Ovary (tissue), 9 donors: Measurements from ENCODE around the gene AMFR. TPM values are rescaled to one million over a fixed set of nuclear protein-coding genes. Genes with fewer than 3 reads are reported as not detected.

Experiments
- DNase-seq, 5 donors: peaks; one replicate each; pipeline ENCODE4 v3.0.0-alpha.2; 2019 to 2020
- H3K27ac ChIP-seq, 2 donors: fragments of 200-600 bp; one replicate each; pipeline versions ENCODE4 v1.5.1 to v1.8.0; 2019 to 2022
- H3K27me3 ChIP-seq: fragments of 200-600 bp; one replicate; pipeline ENCODE4 v1.8.0; 2022
- H3K36me3 ChIP-seq: fragments of 200-600 bp; sonication (generic); one replicate; pipeline ENCODE4 v1.5.1; 2019
- H3K4me1 ChIP-seq: one replicate; pipeline ENCODE4 v1.8.1; 2013; ENCODE audit warnings: mild to moderate bottlenecking, moderate library complexity; ENCODE audit not compliant: insufficient read depth
- H3K4me3 ChIP-seq: fragments of 200-600 bp; sonication (generic); one replicate; pipeline ENCODE4 v1.5.1; 2017
- H3K9me3 ChIP-seq, 2 donors: fragments of 200-600 bp in 1 of 2; sonication (generic) in 1 of 2; one replicate each; pipeline versions ENCODE4 v1.5.1 to v1.8.1; 2013 to 2019; ENCODE audit warnings: mild to moderate bottlenecking in 1 of 2, moderate library complexity in 1 of 2
- CTCF ChIP-seq, 3 donors: fragments of 450-650 bp in 2 of 3; fragments of 200-600 bp in 1 of 3; IDR thresholded peaks; one replicate each; pipeline versions ENCODE4 v1.5.1 to v1.8.0; 2016 to 2022; ENCODE audit warnings: antibody characterized with exemption in 3 of 3, mild to moderate bottlenecking in 1 of 3
- EP300 ChIP-seq: sonication (generic); formaldehyde crosslinking; IDR thresholded peaks from one replicate; pipeline ENCODE4 v1.6.1; 2017; ENCODE audit warnings: antibody characterized with exemption
- POLR2A ChIP-seq: fragments of 450-650 bp; IDR thresholded peaks from one replicate; pipeline ENCODE4 v1.6.1; 2017; ENCODE audit warnings: antibody characterized with exemption, mild to moderate bottlenecking, moderate library complexity
- WGBS, 3 donors: extraction: QIAGEN DNeasy Blood & Tissue Kit in 1 of 3; methylation state at CpG; one replicate each; pipeline versions ENCODE4 v1.1.5 to v1.1.7; 2013 to 2017; 5-methylcytosine and 5-hydroxymethylcytosine counted together
- intact Hi-C, 4 donors: fragments of 100-400 bp; cut with DNase I; formaldehyde crosslinking; loops; one replicate each; pipeline versions ENCODE4 v1.11.0 to v1.15.1; 2022 to 2023
- polyA plus RNA-seq, 2 donors: library from polyadenylated mRNA; stranded (reverse); fragments of 200-250 nt in 1 of 2; fragments of 350-450 nt in 1 of 2; fragmentation: Illumina TruSeq in 1 of 2; extraction: RNeasy Lipid Tissue Mini Kit (QIAGEN cat#74804) in 1 of 2; gene quantifications; one replicate each; pipeline ENCODE4 v1.2.3, GENCODE V29; 2013 to 2014
- total RNA-seq, 7 donors: library from RNA; depleted of rRNA in 2 of 7; stranded (reverse); fragments of >200 nt in 2 of 7; fragmentation: NEBNext Ultra II Directional in 3 of 7; extraction: Animal tissue kit (Norgen Biotek cat#: 25700) in 3 of 7; gene quantifications; one replicate each; pipeline versions ENCODE4 v1.1.0 to v1.2.4, GENCODE V29; 2016 to 2023
- donor health status: DM: no; HTN: no; CAD: no; lungs with moderate emphysema.
- donor health status: DM: no; HTN: no; CAD: no.
- donor health status: Bipolar disorder and iron deficiency.
- donor health status: DM: yes; HTN: yes; CAD: no.
- donor health status: DM: no; HTN: no; CAD: no.
- donor health status: DM: yes; HTN: yes; CAD: no.

Gene AMFR
- total and polyA plus RNA-seq, 9 donors, result 94.1 to 130 (median 107) TPM

- Histone ChIP-seq H3K9me3 (no peaks in the 10 kb centered on the region), H3K4me3 (no peak overlapping the region), H3K27me3 (no peaks in the 10 kb centered on the region), H3K27ac (no peak overlapping the region), H3K36me3 (no peaks in the 10 kb centered on the region), H3K4me1 (no peaks in the 10 kb centered on the region)
- TF ChIP-seq POLR2A (no peak), CTCF (IDR thresholded peaks at IDR 0.05) (no peak), EP300 (no peak)
- intact Hi-C loops, result no loop called here
- DNase-seq, result no peak
These were observed 43.5 kb upstream of the AMFR start for GRCh38 chr16:56468800-56469199.

- no peaks in the 10 kb centered on the region for H3K27me3 ChIP-seq
- no peak for TF ChIP-seq POLR2A
- TF ChIP-seq CTCF (IDR thresholded peaks at IDR 0.05), result no peak
- no peak for TF ChIP-seq EP300
- WGBS, 3 donors, result 94 to 97% (median 95%) methylated on average over 2 of the region's 2 CpGs
- no peaks in the 10 kb centered on the region for H3K4me1 ChIP-seq
- intact Hi-C loops, result no loop called here
- no peak overlapping the region for H3K27ac ChIP-seq
- no peaks in the 10 kb centered on the region for H3K9me3 ChIP-seq
- DNase-seq, result no peak
- peaks cover 4% of the 10 kb centered on the region for H3K36me3 ChIP-seq
- no peak overlapping the region for H3K4me3 ChIP-seq
These were observed 41.0 kb upstream of the AMFR start for GRCh38 chr16:56466344-56466743.

- peaks cover 4% of the 10 kb centered on the region for H3K36me3 ChIP-seq
- no peak overlapping the region for H3K27ac ChIP-seq
- intact Hi-C loops, result no loop called here
- H3K27me3 ChIP-seq, result no peaks in the 10 kb centered on the region
- no peak overlapping the region for H3K4me3 ChIP-seq
- no peaks in the 10 kb centered on the region for H3K9me3 ChIP-seq
- WGBS, 3 donors, result 91 to 99% (median 98%) methylated on average over 6 of the region's 6 CpGs
- no peaks in the 10 kb centered on the region for H3K4me1 ChIP-seq
- no peak for DNase-seq
- TF ChIP-seq CTCF (IDR thresholded peaks at IDR 0.05) (no peak), POLR2A (no peak), EP300 (no peak)
These were observed 37.8 kb upstream of the AMFR start for GRCh38 chr16:56463153-56463552.

- Histone ChIP-seq H3K4me1 (no peaks in the 10 kb centered on the region), H3K36me3 (peaks cover 4% of the 10 kb centered on the region), H3K27me3 (no peaks in the 10 kb centered on the region), H3K9me3 (no peaks in the 10 kb centered on the region), H3K27ac (no peak overlapping the region), H3K4me3 (no peak overlapping the region)
- 73 to 79% (median 74%) methylated on average over 3 of the region's 3 CpGs for WGBS, 3 donors
- intact Hi-C loops, result no loop called here
- DNase-seq, result no peak
- TF ChIP-seq POLR2A (no peak), EP300 (no peak), CTCF (IDR thresholded peaks at IDR 0.05) (no peak)
These were observed 36.9 kb upstream of the AMFR start for GRCh38 chr16:56462064-56462796.
